GM21529 (cell line): ENCODE results near the gene TRDMT1.

Source experiments
- ATAC-seq: cut with Tn5 transposase; IDR thresholded peaks from one replicate; pipeline ENCODE4 v1.9.1; 2021; ENCODE audit not compliant: unreplicated experiment

Gene TRDMT1

GRCh38 chr10:17200912-17201793 is at the start of gene TRDMT1:
Gene TRDMT1 (minus strand): TSS chr10:17201672. CDS start chr10:17201634, 38 bp downstream.
- peak; percentile 94 for ATAC-seq

- no peak for ATAC-seq
Observed at GRCh38 chr10:17250736-17251135, 49.3 kb upstream of the TRDMT1 start.

GRCh38 chr10:17249820-17250219 is 48.3 kb upstream of the TRDMT1 start:
- ATAC-seq: no peak

- ATAC-seq: no peak
Observed at GRCh38 chr10:17248964-17249363, 47.5 kb upstream of the TRDMT1 start.

- ATAC-seq: no peak
Observed at GRCh38 chr10:17247210-17247609, 45.7 kb upstream of the TRDMT1 start.

- ATAC-seq: no peak
Observed at GRCh38 chr10:17244700-17245365, 43.4 kb upstream of the TRDMT1 start.

- no peak for ATAC-seq
Observed at GRCh38 chr10:17241611-17242333, 40.3 kb upstream of the TRDMT1 start.

GRCh38 chr10:17240616-17241015 is 39.1 kb upstream of the TRDMT1 start:
- no peak for ATAC-seq

GRCh38 chr10:17240096-17240495 is 38.6 kb upstream of the TRDMT1 start:
- no peak for ATAC-seq

- ATAC-seq: no peak
Observed at GRCh38 chr10:17239345-17240085, 38.0 kb upstream of the TRDMT1 start.

GRCh38 chr10:17238445-17239291 is 37.2 kb upstream of the TRDMT1 start:
- no peak for ATAC-seq

- no peak for ATAC-seq
Observed at GRCh38 chr10:17237915-17238444, 36.5 kb upstream of the TRDMT1 start.

- no peak for ATAC-seq
Observed at GRCh38 chr10:17237149-17237527, 35.7 kb upstream of the TRDMT1 start.

- ATAC-seq: no peak
Observed at GRCh38 chr10:17236468-17237148, 35.1 kb upstream of the TRDMT1 start.

- ATAC-seq: no peak
Observed at GRCh38 chr10:17235136-17235535, 33.7 kb upstream of the TRDMT1 start.

- no peak for ATAC-seq
Observed at GRCh38 chr10:17234431-17234945, 33.0 kb upstream of the TRDMT1 start.

GRCh38 chr10:17233286-17233991 is 32.0 kb upstream of the TRDMT1 start:
- ATAC-seq: no peak

- peak; percentile 13 for ATAC-seq
Observed at GRCh38 chr10:17232276-17232960, 30.9 kb upstream of the TRDMT1 start.
